WTC11 (cell line): ENCODE data around the gene CRISP1.

Source experiments
- AFF4 ChIP-seq: sonication (generic); formaldehyde crosslinking; IDR thresholded peaks from 2 replicates; pipeline ENCODE4 v1.8.1; 2023; ENCODE audit warnings: mild to moderate bottlenecking, missing genetic modification reagents, borderline replicate concordance
- CTCF ChIP-seq: fragments of 200-600 bp; IDR thresholded peaks from 2 replicates; pipeline ENCODE4 v1.8.0; 2022; ENCODE audit warnings: antibody characterized with exemption
- E2F5 ChIP-seq: sonication (generic); formaldehyde crosslinking; IDR thresholded peaks from 2 replicates; pipeline ENCODE4 v1.8.1; 2022; ENCODE audit warnings: mild to moderate bottlenecking, moderate library complexity, missing genetic modification reagents
- ELF4 ChIP-seq: sonication (generic); formaldehyde crosslinking; IDR thresholded peaks from 2 replicates; pipeline ENCODE4 v1.8.1; 2022; ENCODE audit warnings: low read depth, mild to moderate bottlenecking, moderate library complexity, missing genetic modification reagents
- KAT7 ChIP-seq: sonication (generic); formaldehyde crosslinking; IDR thresholded peaks from 2 replicates; pipeline ENCODE4 v1.8.1; 2023; ENCODE audit warnings: missing genetic modification reagents, mild to moderate bottlenecking, borderline replicate concordance
- MAX ChIP-seq: sonication (generic); formaldehyde crosslinking; IDR thresholded peaks from 2 replicates; pipeline ENCODE4 v1.8.0; 2022; ENCODE audit warnings: mild to moderate bottlenecking, missing genetic modification reagents
- NFE2L1 ChIP-seq: sonication (generic); formaldehyde crosslinking; IDR thresholded peaks from 2 replicates; pipeline ENCODE4 v1.8.1; 2023; ENCODE audit warnings: missing genetic modification reagents
- PREB ChIP-seq: sonication (generic); formaldehyde crosslinking; IDR thresholded peaks from 2 replicates; pipeline ENCODE4 v1.8.1; 2022; ENCODE audit warnings: mild to moderate bottlenecking, missing genetic modification reagents, moderate library complexity, borderline replicate concordance
- SP1 ChIP-seq: sonication (generic); formaldehyde crosslinking; conservative IDR thresholded peaks from 2 replicates; pipeline ENCODE4 v1.8.1; 2022; ENCODE audit warnings: missing genetic modification reagents
- USF2 ChIP-seq: sonication (generic); formaldehyde crosslinking; IDR thresholded peaks from 2 replicates; pipeline ENCODE4 v1.8.1; 2023; ENCODE audit warnings: mild to moderate bottlenecking, missing genetic modification reagents, moderate library complexity
- ZNF121 ChIP-seq: sonication (generic); formaldehyde crosslinking; IDR thresholded peaks from 2 replicates; pipeline ENCODE4 v1.8.0; 2023; ENCODE audit warnings: missing genetic modification reagents
- ZNF281 ChIP-seq: sonication (generic); formaldehyde crosslinking; IDR thresholded peaks from 2 replicates; pipeline ENCODE4 v1.8.0; 2023; ENCODE audit warnings: mild to moderate bottlenecking, missing genetic modification reagents

- TF ChIP-seq CTCF, result no peak
- no peak for TF ChIP-seq PREB (CRISPR knock-in tag)
- TF ChIP-seq SP1 (CRISPR knock-in tag), result no peak
- TF ChIP-seq USF2 (CRISPR knock-in tag), result no peak
- no peak for TF ChIP-seq AFF4 (CRISPR knock-in tag)
- TF ChIP-seq ELF4 (CRISPR knock-in tag), result no peak
- no peak for TF ChIP-seq E2F5
- TF ChIP-seq NFE2L1, result no peak
- TF ChIP-seq ZNF121, result no peak
- no peak for TF ChIP-seq MAX (CRISPR knock-in tag)
- no peak for TF ChIP-seq KAT7 (CRISPR knock-in tag)
- no peak for TF ChIP-seq ZNF281 (CRISPR knock-in tag)
These were observed 48.7 kb upstream of the CRISP1 start for GRCh38 chr6:49915035-49915434.
